OCI-LY7 (cell line): ENCODE measurements around the gene ISLR. TPM values are rescaled to one million over a fixed set of nuclear protein-coding genes. Genes with fewer than 3 reads are reported as not detected.

Experiments used
- BruUV-seq: library from RNA; stranded (reverse); fragments of 400-500 nt; replicated peaks from 2 replicates; lab custom pipeline; 2021; lab: Mats Ljungman, UMichigan
- CTCF ChIA-PET: fragments of 300-600 bp; sonication (Branson Sonifier 250); formaldehyde crosslinking; loops from one replicate; lab custom pipeline; 2022; ENCODE audit warnings: antibody characterized with exemption; ENCODE audit not compliant: unreplicated experiment; lab: Charles Lee
- POLR2A ChIA-PET: fragments of 300-600 bp; sonication (Branson Sonifier 250); formaldehyde crosslinking; loops from one replicate; lab custom pipeline; 2022; ENCODE audit warnings: antibody characterized with exemption; lab: Charles Lee
- DNase-seq: peaks from one replicate; pipeline ENCODE4 v3.0.0-alpha.2; 2015; ENCODE audit warnings: low spot score
- H2AFZ ChIP-seq: fragments of 200-600 bp; sonication (generic), shearing (Covaris generic); 2 replicates; pipeline ENCODE4 v1.6.1; 2014; ENCODE audit warnings: mild to moderate bottlenecking, antibody characterized with exemption, low read length, moderate library complexity
- H3K27ac ChIP-seq: fragments of 200-600 bp; sonication (generic); 2 replicates; pipeline ENCODE4 v1.5.1; 2014; ENCODE audit warnings: mixed run types, low read depth, mild to moderate bottlenecking, moderate library complexity, low read length, inconsistent platforms; ENCODE audit not compliant: poor library complexity, severe bottlenecking
- H3K36me3 ChIP-seq: fragments of 200-600 bp; sonication (generic); 2 replicates; pipeline ENCODE4 v1.6.1; 2014; ENCODE audit warnings: mild to moderate bottlenecking, antibody characterized with exemption, low read length, moderate library complexity, mixed read lengths; ENCODE audit not compliant: insufficient read depth
- H3K4me1 ChIP-seq: fragments of 200-600 bp; sonication (generic); 2 replicates; pipeline ENCODE4 v1.5.1; 2014; ENCODE audit warnings: mild to moderate bottlenecking, low read length; ENCODE audit not compliant: insufficient read depth, poor library complexity, severe bottlenecking
- H3K4me2 ChIP-seq: fragments of 200-600 bp; sonication (generic); 2 replicates; pipeline ENCODE4 v1.6.1; 2014; ENCODE audit warnings: mild to moderate bottlenecking, low read length
- H3K4me3 ChIP-seq: fragments of 200-600 bp; sonication (generic); 2 replicates; pipeline ENCODE4 v1.5.1; 2014; ENCODE audit warnings: mild to moderate bottlenecking, low read depth, low read length; ENCODE audit not compliant: poor library complexity, severe bottlenecking
- H3K79me2 ChIP-seq: fragments of 200-600 bp; sonication (generic); 2 replicates; pipeline ENCODE4 v1.6.1; 2016; ENCODE audit warnings: low read depth, mild to moderate bottlenecking, low read length, moderate library complexity, mixed read lengths; ENCODE audit not compliant: insufficient read depth
- H3K9me2 ChIP-seq: fragments of 200-600 bp; sonication (generic); 2 replicates; pipeline ENCODE4 v1.6.1; 2016; ENCODE audit warnings: mild to moderate bottlenecking, low read length, mixed read lengths; ENCODE audit not compliant: insufficient read depth
- H3K9me3 ChIP-seq: fragments of 200-600 bp; sonication (generic); 2 replicates; pipeline ENCODE4 v1.6.1; 2014; ENCODE audit warnings: mild to moderate bottlenecking, mixed run types, low read length, mixed read lengths
- H4K20me1 ChIP-seq: fragments of 200-600 bp; sonication (generic); 2 replicates; pipeline ENCODE4 v1.6.1; 2014; ENCODE audit warnings: mild to moderate bottlenecking, antibody characterized with exemption, low read length, moderate library complexity, mixed read lengths; ENCODE audit not compliant: insufficient read depth
- EZH2phosphoT487 ChIP-seq: fragments of 200-600 bp; sonication (generic); IDR thresholded peaks from 2 replicates; pipeline ENCODE4 v1.6.1; 2018; ENCODE audit warnings: low read depth, borderline replicate concordance, mild to moderate bottlenecking, mixed run types, antibody characterized with exemption, low read length, moderate library complexity, mixed read lengths
- intact Hi-C: fragments of 100-400 bp; cut with micrococcal nuclease; formaldehyde crosslinking; loops from one replicate; pipeline ENCODE4 v1.10.0; 2022; ENCODE audit not compliant: unreplicated experiment
- total RNA-seq, 2 experiments: library from RNA; depleted of rRNA in 1 of 2; stranded (reverse); fragments of >200 nt in 1 of 2; shearing (Covaris generic) in 1 of 2; gene quantifications; 2 replicates each; pipeline ENCODE4 v1.2.3, GENCODE V29; 2014 to 2022
- TF ChIP-seq, protein P1 (sequence below): fragments of 200-600 bp; sonication (generic); conservative IDR thresholded peaks from 2 replicates; pipeline ENCODE4 v1.5.1; 2014; ENCODE audit warnings: mild to moderate bottlenecking, antibody characterized with exemption, low read length, moderate library complexity, mixed read lengths

ISLR gene
- total RNA-seq, 2 experiments from 2014 or later = not detected

DNA sequence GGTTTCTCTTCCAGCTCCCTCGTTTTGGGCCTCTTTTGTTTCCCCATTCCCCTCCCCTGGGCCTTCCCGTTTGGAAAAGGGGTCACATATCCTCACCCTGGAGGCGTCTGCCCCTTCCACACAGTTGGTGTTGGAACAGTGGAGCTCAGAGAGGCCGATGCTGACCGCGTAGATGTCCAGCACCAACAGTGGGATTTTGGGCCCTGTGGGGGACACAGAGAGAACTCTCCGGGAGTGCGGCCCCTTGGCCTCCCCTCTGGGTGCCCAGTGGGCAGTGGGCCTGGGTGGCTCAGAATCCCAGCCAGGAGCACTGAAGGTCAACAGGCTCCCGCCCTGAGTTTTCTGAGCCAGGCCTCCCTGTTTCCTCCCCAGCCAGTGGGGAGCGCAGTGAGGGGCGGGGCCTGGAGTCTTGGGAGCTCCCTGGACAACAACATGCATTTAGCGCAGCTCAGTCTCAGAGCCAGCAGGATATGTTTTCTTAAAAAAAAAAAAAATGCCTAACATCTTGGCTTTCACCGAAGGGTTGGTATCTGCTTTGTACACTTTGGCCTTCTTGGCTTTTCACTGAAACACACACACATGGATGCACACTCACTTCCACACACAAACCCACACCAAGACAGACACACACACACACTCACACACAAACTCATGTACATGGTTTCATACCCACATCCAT lies 670 bp upstream of the ISLR start:
- ChIA-PET CTCF (no interaction called here), POLR2A (no interaction called here)
- no peaks in the 10 kb centered on the region for H3K79me2 ChIP-seq
- H3K27ac ChIP-seq = no peak overlapping the region
- DNase-seq = no peak
- H3K9me3 ChIP-seq = no peaks in the 10 kb centered on the region
- H2AFZ ChIP-seq = no peak overlapping the region
- intact Hi-C loops = no loop called here
- H3K4me1 ChIP-seq = no peaks in the 10 kb centered on the region
- no peaks in the 10 kb centered on the region for H3K9me2 ChIP-seq
- no peak for TF ChIP-seq EZH2phosphoT487
- TF ChIP-seq, protein P1, sequence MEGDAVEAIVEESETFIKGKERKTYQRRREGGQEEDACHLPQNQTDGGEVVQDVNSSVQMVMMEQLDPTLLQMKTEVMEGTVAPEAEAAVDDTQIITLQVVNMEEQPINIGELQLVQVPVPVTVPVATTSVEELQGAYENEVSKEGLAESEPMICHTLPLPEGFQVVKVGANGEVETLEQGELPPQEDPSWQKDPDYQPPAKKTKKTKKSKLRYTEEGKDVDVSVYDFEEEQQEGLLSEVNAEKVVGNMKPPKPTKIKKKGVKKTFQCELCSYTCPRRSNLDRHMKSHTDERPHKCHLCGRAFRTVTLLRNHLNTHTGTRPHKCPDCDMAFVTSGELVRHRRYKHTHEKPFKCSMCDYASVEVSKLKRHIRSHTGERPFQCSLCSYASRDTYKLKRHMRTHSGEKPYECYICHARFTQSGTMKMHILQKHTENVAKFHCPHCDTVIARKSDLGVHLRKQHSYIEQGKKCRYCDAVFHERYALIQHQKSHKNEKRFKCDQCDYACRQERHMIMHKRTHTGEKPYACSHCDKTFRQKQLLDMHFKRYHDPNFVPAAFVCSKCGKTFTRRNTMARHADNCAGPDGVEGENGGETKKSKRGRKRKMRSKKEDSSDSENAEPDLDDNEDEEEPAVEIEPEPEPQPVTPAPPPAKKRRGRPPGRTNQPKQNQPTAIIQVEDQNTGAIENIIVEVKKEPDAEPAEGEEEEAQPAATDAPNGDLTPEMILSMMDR = no peak
- no peak overlapping the region for H3K4me3 ChIP-seq
- no peak overlapping the region for H3K4me2 ChIP-seq
- no peaks in the 10 kb centered on the region for H4K20me1 ChIP-seq
- H3K36me3 ChIP-seq = no peaks in the 10 kb centered on the region
- no TSS peak for BruUV-seq

DNA sequence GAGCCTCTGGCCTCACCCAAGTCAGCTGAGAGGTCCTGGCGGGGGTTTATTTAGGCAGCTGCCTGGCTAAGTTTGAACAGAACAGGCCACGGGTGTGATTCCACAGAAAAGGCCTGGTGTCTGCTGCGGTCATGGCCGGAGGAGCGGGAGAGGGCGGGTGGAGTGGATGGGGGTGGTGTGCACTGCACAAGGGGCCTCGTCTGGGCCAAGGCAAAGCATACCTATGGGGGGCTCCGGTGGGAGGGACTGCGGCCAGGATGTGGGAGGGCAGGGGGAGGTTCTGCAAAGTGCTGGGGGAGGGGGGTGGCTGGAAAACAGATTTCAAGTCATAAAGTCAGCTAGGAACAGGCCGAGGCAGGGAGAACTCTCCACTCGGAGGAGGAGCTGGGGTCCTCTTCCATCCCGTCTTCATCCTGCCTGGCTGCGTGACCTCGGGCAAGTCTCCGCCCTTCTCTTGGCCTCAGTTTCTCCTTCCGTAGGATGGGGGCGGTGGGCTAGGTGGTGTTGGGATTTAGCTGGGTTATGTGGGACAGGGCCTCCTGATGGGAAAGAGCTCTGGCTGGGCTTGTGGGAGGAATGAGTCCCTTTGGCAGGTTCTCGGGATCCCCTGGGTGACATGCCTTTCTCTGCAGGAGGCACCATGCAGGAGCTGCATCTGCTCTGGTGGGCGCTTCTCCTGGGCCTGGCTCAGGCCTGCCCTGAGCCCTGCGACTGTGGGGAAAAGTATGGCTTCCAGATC lies 878 bp downstream of the ISLR start:
- no peaks in the 10 kb centered on the region for H3K79me2 ChIP-seq
- CTCF ChIA-PET = no interaction called here
- no peak overlapping the region for H3K27ac ChIP-seq
- no peak for DNase-seq
- no peaks in the 10 kb centered on the region for H3K36me3 ChIP-seq
- intact Hi-C loops = no loop called here
- no peak overlapping the region for H2AFZ ChIP-seq
- no TSS peak for BruUV-seq
- H3K9me2 ChIP-seq = no peaks in the 10 kb centered on the region
- H3K4me3 ChIP-seq = no peak overlapping the region
- no peaks in the 10 kb centered on the region for H4K20me1 ChIP-seq
- H3K9me3 ChIP-seq = no peaks in the 10 kb centered on the region
- TF ChIP-seq, protein P1 = no peak
- no peak for TF ChIP-seq EZH2phosphoT487
- H3K4me2 ChIP-seq = no peak overlapping the region
- POLR2A ChIA-PET = no interaction called here
- no peaks in the 10 kb centered on the region for H3K4me1 ChIP-seq

DNA sequence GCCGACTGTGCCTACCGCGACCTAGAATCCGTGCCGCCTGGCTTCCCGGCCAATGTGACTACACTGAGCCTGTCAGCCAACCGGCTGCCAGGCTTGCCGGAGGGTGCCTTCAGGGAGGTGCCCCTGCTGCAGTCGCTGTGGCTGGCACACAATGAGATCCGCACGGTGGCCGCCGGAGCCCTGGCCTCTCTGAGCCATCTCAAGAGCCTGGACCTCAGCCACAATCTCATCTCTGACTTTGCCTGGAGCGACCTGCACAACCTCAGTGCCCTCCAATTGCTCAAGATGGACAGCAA lies 1.4 kb downstream of the ISLR start:
- BruUV-seq = no TSS peak
- no peaks in the 10 kb centered on the region for H3K9me2 ChIP-seq
- ChIA-PET POLR2A (no interaction called here), CTCF (no interaction called here)
- no peak for TF ChIP-seq EZH2phosphoT487
- TF ChIP-seq, protein P1 = no peak
- no peak overlapping the region for H2AFZ ChIP-seq
- no peak for DNase-seq
- no peaks in the 10 kb centered on the region for H3K9me3 ChIP-seq
- intact Hi-C loops = no loop called here
- no peaks in the 10 kb centered on the region for H3K36me3 ChIP-seq
- H4K20me1 ChIP-seq = no peaks in the 10 kb centered on the region
- H3K79me2 ChIP-seq = no peaks in the 10 kb centered on the region
- no peak overlapping the region for H3K27ac ChIP-seq
- no peak overlapping the region for H3K4me2 ChIP-seq
- no peaks in the 10 kb centered on the region for H3K4me1 ChIP-seq
- no peak overlapping the region for H3K4me3 ChIP-seq
